Right lobe of liver (tissue), 4 donors: ENCODE measurements around the gene PRLHR.

Experiments
- CTCF ChIP-seq, 4 donors: fragments of 200-600 bp in 3 of 4; fragments of 450-650 bp in 1 of 4; IDR thresholded peaks; one replicate each; pipeline versions ENCODE4 v1.5.1 to v1.8.0; 2016 to 2022; ENCODE audit warnings: antibody characterized with exemption in 4 of 4, mild to moderate bottlenecking in 2 of 4
- POLR2A ChIP-seq: fragments of 450-650 bp; IDR thresholded peaks from one replicate; pipeline ENCODE4 v1.6.1; 2017; ENCODE audit warnings: antibody characterized with exemption, mild to moderate bottlenecking
- donor health status: DM: no; HTN: no; CAD: no.
- donor health status: DM: no; HTN: no; CAD: no.
- donor health status: DM: no; HTN: yes; CAD: no.

- no peak for TF ChIP-seq CTCF (IDR thresholded peaks at IDR 0.05)
- TF ChIP-seq POLR2A, result no peak
These were observed 40.4 kb upstream of the PRLHR start for GRCh38 chr10:118635674-118636402.
